ENCODE results near the gene SLC5A12.

Gene SLC5A12

DNA sequence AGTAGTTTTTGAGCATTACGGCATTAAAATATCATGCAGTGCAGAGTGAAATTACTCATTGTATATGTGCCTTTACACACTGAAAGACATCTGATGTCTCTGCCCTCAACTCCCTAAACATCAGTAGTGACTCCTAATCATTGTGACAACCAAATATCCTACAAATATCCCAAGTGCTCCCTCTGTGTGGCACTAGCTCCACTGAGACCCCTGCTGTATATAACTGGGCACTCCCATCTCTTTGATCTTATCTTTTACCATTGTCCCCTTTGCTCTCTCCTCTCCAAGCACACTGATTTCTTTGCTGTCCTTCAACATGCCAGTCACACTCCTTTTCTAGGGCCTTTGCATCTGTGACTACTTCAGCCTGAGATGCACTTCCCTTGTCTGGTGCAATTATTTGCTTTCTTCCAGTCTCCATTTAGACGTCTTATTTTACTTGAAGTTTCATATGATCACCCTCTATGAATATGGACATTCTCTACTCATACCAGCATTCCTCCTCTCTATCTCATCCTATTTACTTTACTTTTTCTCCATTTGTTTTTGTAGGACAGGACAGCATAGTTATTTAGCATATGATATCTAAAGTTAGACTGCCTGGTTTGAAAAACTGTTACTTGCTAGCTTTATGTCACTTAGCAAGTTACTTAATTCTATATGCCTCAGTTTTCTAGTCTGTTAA is 2.4 kb downstream of the SLC5A12 start:
- DNase-seq, result no peak

DNA sequence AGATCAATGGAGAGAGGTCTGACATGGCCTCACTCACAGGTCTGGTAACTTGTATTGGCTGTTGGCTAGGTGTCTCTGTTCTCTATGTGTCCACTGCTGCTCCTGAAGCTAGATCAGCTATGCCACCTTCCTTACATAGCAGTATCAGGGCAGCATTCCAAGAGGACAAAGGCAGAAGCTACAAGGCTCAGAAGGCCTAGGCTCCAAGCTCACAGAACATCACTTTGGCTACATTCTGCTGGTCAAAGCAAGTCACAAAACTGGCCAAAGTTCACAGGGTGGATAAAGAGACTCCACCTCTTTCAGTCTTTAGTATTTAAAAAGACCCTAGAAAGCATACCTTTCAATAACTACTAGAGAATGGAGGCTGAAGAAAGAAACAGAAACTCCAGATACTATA is 4.1 kb downstream of the SLC5A12 start:
- DNase-seq, result no peak

DNA sequence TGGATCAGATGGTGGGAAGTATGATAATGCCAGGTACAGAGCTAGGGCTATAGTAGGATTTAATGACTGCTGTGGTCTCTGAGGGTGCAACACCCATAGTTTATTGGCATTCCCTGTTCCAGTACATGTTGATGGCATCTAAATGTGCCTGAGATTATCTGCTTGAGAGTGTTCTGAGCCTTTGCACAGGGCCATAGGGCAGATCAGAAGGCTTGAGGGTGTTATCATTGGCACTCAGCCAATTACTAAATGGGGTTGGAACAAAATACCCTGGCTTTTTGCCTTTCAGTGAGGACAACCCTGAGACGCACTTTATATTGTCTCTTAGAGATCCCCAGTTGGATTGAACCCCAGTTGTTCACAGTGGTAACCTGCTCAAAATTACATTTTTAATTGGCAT is 6.7 kb downstream of the SLC5A12 start:
- no peak for DNase-seq

- DNase-seq, result no peak
Observed at GRCh38 chr11:26712497-26712896, 9.4 kb downstream of the SLC5A12 start.

DNA sequence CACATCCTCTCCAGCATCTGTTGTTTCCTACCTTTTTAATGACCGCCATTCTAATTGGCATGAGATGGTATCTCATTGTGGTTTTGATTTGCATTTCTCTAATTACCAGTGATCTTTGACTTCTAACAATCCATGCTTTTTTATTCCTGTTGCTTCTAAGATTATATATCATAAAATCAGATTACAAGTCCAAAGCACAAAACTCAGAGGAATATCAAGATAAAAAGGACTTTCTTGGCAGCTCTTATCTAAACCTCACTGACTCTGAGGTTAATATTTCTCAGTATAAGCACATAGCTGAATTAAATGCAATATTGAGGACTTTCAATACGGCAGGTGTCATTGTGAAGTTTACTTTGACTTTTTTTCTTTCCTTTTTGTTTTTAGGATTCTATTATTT is 11.4 kb downstream of the SLC5A12 start:
- no peak for DNase-seq

GRCh38 chr11:26708736-26709456 is 13.0 kb downstream of the SLC5A12 start:
- no peak for DNase-seq

DNA sequence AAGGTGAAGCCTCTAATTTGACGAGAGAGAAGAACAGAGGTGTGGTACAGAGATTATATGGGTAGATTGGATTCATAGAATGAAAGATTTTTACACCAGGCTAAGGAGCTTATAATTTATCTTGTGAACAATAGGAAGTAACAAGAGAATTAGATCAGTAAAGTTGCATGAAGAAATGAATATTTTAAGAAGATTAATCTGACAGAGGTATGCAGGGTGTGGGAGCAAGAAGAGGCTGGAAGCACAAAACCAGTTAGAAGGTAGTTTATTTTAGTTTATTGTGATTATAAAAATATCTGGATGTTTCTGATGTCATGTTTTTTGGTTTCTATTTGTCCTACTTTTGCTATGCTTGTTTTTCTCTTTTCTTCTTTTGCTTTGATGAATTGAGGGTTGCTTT is 15.7 kb downstream of the SLC5A12 start:
- DNase-seq, result no peak

DNA sequence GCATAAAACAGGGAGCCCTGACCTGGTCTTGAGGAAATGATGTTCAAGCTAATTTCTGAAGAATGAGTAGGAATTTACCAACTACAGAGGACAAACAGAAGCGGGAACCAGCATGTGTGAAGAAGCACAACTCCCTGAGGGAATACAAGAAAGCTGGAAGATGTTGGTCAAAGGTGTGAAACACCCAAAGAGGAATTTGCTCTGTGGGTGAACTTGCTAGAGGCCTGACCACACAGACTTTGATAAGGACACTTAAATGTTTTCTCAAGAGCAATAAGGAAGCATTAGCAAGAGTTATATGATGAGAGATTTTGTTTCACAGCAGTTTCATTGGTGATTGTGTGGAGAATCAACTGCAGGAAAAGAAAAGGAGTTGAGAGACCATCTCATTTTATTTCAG is 17.6 kb downstream of the SLC5A12 start:
- no peak for DNase-seq

DNA sequence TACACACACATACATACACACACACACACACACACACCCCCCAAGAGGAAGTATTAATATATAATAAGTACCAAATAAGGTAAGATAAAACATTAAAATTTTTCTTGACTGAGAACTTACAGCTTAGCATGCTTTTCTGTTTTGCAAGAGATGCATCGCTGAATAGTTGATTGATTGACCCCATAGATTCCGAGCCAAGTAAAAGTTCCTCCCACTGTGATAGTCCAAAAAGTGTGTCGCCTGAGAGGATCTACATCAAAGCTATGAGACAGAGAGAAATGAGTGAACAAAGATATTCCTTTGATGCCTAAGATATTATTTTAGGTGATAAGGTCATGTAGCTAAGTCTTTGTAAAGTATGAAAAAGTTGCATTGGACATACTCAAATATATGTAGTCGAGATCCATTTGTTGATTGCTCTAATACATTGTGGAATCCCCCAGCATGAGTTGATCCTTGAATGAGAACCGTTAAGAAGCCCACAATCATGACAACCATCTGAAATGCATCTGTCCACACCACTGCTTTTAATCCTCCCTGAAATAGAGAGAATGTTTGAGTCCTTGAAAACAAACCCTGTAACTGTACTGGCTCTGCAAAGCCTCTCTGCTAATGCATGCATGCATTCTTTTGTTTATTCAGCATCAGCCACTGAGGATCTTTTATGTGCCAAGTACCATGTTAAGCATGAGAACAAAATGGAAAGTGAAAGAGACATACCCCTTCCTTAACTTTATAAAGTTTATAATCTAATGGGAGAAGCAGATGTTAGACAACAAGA is 18.3 kb downstream of the SLC5A12 start:
- no peak for DNase-seq

DNA sequence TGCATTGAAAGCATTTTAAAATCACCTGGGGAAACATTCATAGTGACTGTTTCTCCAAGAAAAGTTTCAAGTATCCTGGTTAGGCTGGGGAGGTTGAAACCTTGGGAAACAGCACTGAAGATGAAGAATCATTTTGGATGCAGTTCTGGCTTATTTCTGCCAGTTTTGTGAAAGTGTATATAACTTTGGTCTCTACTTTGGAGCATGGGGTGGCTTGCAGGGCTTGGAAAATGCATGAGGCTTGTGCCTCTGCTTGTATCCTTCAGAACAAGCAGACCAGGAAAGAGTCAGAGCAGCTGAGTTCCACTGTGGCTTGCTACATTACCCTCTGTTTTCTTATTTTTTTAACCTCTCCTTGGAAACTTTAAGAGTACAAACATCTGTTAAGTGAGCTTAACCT is 19.5 kb downstream of the SLC5A12 start:
- DNase-seq, result no peak

- no peak for DNase-seq
Observed at GRCh38 chr11:26700574-26701235, 21.2 kb downstream of the SLC5A12 start.

GRCh38 chr11:26698224-26698623 is 23.6 kb downstream of the SLC5A12 start:
- no peak for DNase-seq

GRCh38 chr11:26696330-26696729 is 25.5 kb downstream of the SLC5A12 start:
- no peak for DNase-seq

- DNase-seq, result no peak
Observed at GRCh38 chr11:26688701-26689100, 33.2 kb downstream of the SLC5A12 start.

DNA sequence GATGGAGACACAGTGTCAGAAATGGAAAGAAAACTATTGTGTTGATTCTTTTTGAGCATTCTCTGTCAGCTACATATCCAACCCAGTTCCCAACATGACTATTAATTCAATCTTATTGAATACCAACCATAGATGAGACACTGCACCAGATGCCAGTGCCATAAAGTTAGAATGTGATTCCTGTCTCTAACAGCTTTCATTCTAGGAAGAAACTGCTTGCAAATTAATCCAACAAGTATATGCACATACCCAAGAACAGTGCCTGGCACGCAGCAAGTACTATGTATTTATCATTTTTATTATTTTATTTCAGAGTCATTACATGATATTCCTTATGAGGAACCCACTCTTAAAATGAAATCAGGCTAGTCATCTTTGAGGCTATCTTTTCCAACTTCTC is 34.5 kb downstream of the SLC5A12 start:
- no peak for DNase-seq

DNA sequence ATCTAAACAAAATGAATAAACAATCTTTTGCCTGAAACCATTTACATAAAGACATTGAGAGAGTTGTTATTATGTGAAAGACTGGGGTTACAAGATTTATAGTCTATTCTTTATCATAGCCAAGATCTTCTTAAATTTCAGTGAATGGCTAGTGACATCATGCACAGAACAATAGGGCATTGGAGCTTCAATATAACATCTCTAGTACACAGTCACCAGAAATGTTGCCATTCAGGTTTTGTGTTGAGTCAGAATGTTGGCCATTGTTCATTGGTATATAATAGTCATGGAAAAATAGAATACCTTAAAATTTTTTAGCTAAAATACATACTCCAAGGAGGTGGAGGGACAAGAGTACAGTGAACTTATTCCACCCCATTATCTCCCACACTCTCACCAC is 44.3 kb downstream of the SLC5A12 start:
- no peak for DNase-seq

- DNase-seq, result no peak
Observed at GRCh38 chr11:26676641-26677040, 45.2 kb downstream of the SLC5A12 start.

DNA sequence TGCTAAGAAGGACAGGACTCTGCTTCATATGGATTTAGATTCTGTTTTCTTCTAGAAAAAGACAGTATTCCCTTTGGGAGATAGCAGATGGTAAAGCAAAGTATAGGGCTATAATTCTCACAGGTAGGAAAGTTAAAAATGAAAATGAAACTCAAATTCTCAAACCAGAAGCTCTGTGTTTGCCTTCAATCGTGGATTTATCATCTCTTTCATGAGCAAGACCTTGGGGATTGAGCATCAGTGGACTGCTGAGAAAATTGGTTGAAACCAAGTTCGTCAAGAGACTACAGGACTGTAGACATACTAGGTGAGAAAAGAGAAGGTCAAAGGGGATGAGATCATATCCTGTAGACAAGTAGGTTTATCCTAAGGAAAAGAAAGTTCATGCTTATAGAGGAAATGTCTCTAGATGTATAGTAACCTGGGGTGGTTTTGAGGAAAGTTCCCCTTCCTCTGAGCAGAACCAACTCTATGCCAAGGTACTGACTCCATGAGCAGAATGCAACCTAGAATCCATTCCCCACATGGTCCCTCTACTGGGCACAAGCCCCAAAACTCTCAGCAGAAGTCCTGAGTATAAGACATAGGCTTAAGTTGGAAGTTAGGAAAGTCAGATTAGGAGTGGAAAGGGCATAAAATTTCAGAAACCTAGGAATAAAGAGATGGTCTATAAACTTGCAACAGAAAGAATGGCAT is 46.5 kb downstream of the SLC5A12 start:
- DNase-seq, result no peak

- no peak for DNase-seq
Observed at GRCh38 chr11:26665946-26666345, 55.9 kb downstream of the SLC5A12 start.

GRCh38 chr11:26665036-26665435 is 56.8 kb downstream of the SLC5A12 start:
- no peak for DNase-seq

DNA sequence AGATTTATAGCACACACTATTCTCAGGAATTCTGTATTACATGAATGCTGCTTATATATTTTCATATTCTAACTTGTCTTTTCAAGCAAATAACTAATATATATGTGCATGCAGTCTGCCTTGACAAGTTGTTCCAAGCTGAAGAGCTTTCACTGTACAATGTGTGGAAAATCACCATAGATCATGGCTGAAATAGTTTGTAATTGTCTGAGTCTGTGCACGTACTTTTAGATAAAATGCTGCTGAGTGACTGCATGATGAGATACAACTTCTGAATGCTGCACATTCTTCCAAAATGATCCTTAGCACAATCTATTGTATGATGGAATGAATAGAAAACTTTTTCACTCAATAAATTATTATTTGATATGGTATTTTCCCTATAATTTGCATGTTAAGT is 58.9 kb downstream of the SLC5A12 start:
- DNase-seq, result no peak

DNA sequence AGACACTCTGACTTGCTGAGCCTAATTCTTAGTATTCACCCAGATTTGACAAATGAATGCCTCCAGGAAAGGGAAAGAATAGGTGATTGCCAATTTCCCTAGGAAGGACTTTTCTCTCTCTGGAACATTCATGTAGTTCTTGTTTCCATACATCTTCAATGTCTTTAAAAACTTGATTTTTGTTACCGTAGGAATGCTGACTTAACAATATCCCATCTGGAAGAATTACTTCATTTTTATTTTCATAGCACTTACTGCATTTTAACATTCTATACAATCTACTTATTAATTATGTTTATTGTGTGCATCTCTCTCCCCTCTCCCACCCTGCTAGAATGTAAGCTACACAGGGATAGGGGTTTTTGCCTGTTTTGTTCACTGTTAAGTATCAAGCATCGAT is 66.6 kb downstream of the SLC5A12 start:
- no peak for DNase-seq

DNA sequence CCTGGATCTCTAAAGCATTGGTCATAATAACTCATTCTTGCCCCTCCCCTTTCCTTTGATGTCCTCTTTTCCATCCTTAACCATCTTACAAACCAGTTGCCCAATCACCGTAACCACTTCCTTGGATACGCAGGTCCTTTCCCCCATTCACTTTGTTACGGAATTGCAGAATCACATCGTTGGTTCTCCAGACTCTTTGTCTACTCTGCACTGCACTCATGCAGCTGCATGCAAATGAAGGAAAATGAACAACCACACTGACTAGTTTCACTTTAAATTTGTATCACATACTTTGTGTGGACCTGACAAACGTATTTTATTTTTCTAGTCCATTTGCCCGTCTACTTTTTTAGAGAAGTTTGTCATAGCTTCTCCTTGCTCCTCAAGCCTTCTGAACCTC is 69.9 kb downstream of the SLC5A12 start:
- DNase-seq, result no peak

Data from AML-193 (cell line).